Urothelium cell line (cell line): ENCODE measurements around the gene TEX13D.

ENCODE experiments used
- DNase-seq: peaks from one replicate; pipeline ENCODE4 v3.0.0; 2011; ENCODE audit warnings: low spot score, mixed read lengths
- FAIRE-seq: peaks from 2 replicates; lab custom pipeline; 2011; peaks lifted over from hg19 to GRCh38; lab: Jason Lieb, UNC

Gene TEX13D

GRCh38 chrX:124347242-124347641 is 14.8 kb downstream of the TEX13D start:
- DNase-seq (no peak), FAIRE-seq (no peak)

DNA sequence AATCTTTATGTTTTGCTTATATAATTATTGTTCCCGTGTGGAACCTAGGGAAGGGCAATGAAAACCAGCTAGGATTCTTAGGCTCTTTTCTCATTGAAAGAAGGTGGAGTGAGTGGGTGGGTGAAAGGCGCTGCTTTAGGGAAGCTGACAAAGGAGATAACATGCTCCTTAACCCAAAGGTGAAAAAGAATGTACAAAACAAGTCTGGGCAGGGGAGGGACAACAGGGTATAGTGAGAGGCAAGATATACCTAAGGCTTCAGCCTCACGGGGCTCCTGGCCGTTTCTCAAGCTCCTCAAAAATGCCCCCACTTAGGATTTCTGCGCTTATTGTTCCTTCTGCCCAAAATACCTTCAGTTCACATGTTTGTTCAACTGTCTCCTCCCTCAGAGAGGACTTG is 15.7 kb downstream of the TEX13D start:
- DNase-seq, result no peak
- no peak for FAIRE-seq

GRCh38 chrX:124348885-124349453 is 16.5 kb downstream of the TEX13D start:
- DNase-seq (no peak), FAIRE-seq (no peak)

GRCh38 chrX:124354648-124355047 is 22.2 kb downstream of the TEX13D start:
- FAIRE-seq, result no peak

DNA sequence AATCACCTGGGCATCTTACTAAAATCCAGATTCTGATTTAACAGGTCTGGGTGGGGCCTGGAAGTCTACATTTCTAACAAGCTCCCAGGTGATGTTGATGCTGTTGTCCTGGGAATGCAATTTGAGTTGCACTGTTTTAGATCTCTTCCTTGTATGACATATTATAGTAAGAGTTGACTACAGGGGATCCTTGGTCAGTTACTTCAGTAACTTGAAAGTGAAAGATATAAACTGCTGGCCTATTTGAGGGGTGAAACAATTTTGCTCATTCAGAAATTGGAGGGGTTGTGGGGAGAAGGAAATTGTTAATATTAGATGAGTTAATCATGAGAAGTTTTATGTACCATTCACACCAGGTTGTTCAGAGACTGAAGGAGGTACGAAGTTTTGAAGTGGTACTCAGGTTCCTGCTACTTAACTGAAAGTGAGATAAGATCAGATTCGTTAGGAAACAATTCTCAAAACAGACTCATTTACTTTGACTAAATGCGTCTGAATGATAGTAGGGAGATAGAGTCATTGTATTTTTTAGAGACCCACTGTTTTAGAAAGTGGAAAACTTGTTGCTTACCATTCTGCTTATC is 26.4 kb downstream of the TEX13D start:
- FAIRE-seq (no peak), DNase-seq (no peak)

More at GRCh38 chrX:124354648-124355047, 22.2 kb downstream of the TEX13D start:
- no peak for DNase-seq

GRCh38 chrX:124362072-124362471 is 29.6 kb downstream of the TEX13D start:
- no peak for FAIRE-seq
- no peak for DNase-seq

- FAIRE-seq, result no peak
- no peak for DNase-seq
Observed at GRCh38 chrX:124362761-124363160, 30.3 kb downstream of the TEX13D start.

DNA sequence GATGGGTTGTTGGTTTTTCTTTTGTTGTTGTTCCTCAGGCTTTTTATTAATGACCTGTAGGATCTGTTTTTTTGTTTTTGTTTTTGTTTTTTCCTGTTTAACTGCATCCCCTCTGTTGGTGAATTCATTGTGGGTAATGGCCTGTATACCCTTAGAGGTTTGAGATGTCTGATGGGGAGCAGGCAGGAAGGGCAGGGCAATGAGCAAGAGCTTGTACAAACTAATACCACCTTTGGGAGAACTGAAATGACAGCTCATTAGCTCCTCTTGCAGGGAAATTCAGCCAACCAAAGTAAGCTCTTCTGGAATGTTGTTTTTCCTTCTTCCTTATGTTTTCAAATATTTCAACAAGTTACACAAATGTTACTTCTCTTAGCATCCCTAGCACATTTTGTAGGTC is 37.3 kb downstream of the TEX13D start:
- no peak for FAIRE-seq
- DNase-seq, result no peak

DNA sequence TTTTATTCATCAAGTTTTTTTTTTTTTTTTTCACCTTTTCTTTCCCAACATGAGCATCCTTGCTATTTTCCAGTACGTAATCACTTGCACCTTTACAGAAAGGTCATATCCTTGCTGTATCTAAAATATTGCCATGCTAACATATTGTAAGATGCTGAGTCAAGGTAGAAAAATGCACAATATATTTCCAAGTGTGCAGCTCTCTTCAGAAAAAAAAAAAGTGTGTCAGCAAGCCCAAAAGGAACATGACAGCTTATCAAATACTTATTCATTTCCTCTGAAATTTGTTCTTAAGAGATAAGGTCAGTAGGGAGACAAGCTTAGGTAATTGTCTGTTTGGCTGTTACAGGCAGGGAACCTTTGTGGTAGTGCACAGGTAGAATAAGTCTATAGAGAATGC is 40.9 kb downstream of the TEX13D start:
- FAIRE-seq (no peak), DNase-seq (no peak)

DNA sequence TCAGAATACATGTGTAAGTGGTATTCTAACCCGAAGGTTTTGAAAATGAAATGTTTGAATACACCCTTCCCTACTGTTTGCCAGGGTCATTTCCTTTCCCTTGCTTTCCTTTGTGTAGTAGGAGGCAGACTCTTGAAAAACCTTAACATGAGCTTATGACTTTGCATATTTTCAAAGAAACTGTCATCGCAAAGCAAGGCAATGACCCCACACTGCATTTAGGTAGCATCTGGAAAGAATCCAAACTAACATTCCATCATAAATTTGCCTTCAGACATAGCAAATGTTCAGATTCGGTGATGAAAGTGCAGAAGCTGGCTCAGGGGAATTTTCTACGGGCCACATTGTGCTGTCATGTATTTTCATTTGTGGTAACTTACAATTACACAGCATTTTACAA is 46.2 kb downstream of the TEX13D start:
- FAIRE-seq, result no peak
- DNase-seq, result no peak

- FAIRE-seq (no peak), DNase-seq (no peak)
Observed at GRCh38 chrX:124383354-124383753, 50.9 kb downstream of the TEX13D start.

DNA sequence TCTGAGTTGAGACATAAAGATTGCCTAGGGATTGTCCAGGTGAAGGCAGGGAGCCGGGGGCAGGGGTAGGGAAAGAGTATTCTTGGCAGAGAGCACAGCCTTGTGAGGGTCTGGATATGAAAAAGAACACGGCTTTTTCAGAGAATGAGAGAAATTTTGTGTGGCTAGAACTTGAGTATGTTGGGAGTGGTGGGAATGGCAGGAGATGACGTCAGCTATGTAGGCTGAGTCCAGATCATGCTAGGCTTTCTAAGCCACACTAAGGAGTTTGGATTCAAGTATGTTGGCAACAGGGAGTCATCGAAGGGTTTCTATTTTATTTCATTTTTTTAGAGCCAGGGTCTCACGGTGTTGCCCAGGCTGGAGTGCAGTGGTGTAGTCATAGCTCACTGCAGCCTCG is 53.9 kb downstream of the TEX13D start:
- DNase-seq (no peak), FAIRE-seq (no peak)
